Measurements from ENCODE around the gene VWA8.

DNA sequence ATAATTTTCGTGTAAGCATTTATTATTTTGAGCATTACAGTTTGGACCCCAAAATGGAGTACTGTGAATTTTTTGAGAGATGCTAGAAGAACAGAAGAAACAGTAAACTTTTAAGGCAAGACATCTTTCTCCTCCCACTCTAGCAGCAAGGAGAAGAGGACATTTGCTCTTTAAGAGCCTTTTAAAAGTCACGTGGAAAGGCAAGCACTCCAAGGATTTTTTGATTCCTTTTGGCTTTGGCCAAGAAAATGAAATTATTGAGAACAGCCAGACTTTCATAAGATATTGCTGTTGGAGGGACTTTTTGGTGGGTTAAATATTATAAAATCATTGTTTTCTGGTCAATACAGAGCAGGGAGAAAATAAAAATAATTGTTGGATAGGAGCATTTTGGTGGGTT is 393.5 kb downstream of the VWA8 start:
- TF ChIP-seq, protein P1, sequence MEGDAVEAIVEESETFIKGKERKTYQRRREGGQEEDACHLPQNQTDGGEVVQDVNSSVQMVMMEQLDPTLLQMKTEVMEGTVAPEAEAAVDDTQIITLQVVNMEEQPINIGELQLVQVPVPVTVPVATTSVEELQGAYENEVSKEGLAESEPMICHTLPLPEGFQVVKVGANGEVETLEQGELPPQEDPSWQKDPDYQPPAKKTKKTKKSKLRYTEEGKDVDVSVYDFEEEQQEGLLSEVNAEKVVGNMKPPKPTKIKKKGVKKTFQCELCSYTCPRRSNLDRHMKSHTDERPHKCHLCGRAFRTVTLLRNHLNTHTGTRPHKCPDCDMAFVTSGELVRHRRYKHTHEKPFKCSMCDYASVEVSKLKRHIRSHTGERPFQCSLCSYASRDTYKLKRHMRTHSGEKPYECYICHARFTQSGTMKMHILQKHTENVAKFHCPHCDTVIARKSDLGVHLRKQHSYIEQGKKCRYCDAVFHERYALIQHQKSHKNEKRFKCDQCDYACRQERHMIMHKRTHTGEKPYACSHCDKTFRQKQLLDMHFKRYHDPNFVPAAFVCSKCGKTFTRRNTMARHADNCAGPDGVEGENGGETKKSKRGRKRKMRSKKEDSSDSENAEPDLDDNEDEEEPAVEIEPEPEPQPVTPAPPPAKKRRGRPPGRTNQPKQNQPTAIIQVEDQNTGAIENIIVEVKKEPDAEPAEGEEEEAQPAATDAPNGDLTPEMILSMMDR (IDR thresholded peaks at IDR 0.05 in 8 of 11, conservative IDR thresholded peaks at IDR 0.05 in 3 of 11), result no peak
- TF ChIP-seq POLR2AphosphoS5 (IDR thresholded peaks at IDR 0.05), result no peak
